ENCODE results near the gene UBL4A. TPM values are rescaled to one million over a fixed set of nuclear protein-coding genes. Genes with fewer than 3 reads are reported as not detected.

Gene UBL4A
- polyA plus RNA-seq, 1 donor (not counting 4 experiments of a cell fraction or from before 2014, with no cell fraction given), result 15.2 TPM

GRCh38 chrX:154470914-154471568 is 15.4 kb downstream of the UBL4A start:
- no peak overlapping the region for H3K27ac ChIP-seq (ENCODE audit: control insufficient read depth, insufficient read depth, low read length)
- no peak overlapping the region for H2AFZ ChIP-seq (ENCODE audit: control insufficient read depth, low read length)
- H3K9me3 ChIP-seq (ENCODE audit: control insufficient read depth, low read depth, low read length), result peaks cover 2% of the 10 kb centered on the region
- FAIRE-seq (no peak), DNase-seq (ENCODE audit: low read depth, low spot score) (no peak)
- H3K79me2 ChIP-seq (ENCODE audit: control insufficient read depth, insufficient read depth, low read length), result no peaks in the 10 kb centered on the region
- no peak overlapping the region for H3K4me2 ChIP-seq (ENCODE audit: control insufficient read depth, extremely low read depth, insufficient read depth, low read depth, low read length)
- H3K36me3 ChIP-seq (ENCODE audit: control insufficient read depth in 2 of 2, extremely low read depth in 1 of 2, insufficient read depth in 2 of 2, low read length in 2 of 2), result peaks cover 0 to 5% of the 10 kb centered on the region in 2 experiments
- no peaks in the 10 kb centered on the region for H3K27me3 ChIP-seq (ENCODE audit: control insufficient read depth, extremely low read depth, insufficient read depth, low read length)
- TF ChIP-seq CTCF (optimal IDR thresholded peaks at IDR 0.05 in 1 of 3, IDR thresholded peaks at IDR 0.05 in 1 of 3, conservative IDR thresholded peaks at IDR 0.05 in 1 of 3; ENCODE audit: extremely low read depth in 1 of 3, insufficient read depth in 2 of 3, low read length in 3 of 3) (no peak), EZH2 (IDR thresholded peaks at IDR 0.05; ENCODE audit: low read length) (no peak)
- H3K4me1 ChIP-seq (ENCODE audit: control insufficient read depth, extremely low read depth, insufficient read depth, low read length), result no peaks in the 10 kb centered on the region
- no peaks in the 10 kb centered on the region for H4K20me1 ChIP-seq (ENCODE audit: control insufficient read depth, extremely low read depth, insufficient read depth, low read length)
- no peak overlapping the region for H3K9ac ChIP-seq (ENCODE audit: control insufficient read depth, extremely low read depth, insufficient read depth, low read length)
- H3K9me1 ChIP-seq (ENCODE audit: control insufficient read depth, extremely low read depth, insufficient read depth, low read length), result no peaks in the 10 kb centered on the region
- dilution Hi-C loops (cut with MboI; ENCODE audit: extremely low pct_ligation_motif_present, low sequenced_read_pairs), result no loop called here
- H3K4me3 ChIP-seq (ENCODE audit: control insufficient read depth in 2 of 3, extremely low read depth in 1 of 3, insufficient read depth in 2 of 3, low read depth in 1 of 3, low read length in 3 of 3), result no peak overlapping the region

GRCh38 chrX:154470434-154470833 is 16.0 kb downstream of the UBL4A start:
- FAIRE-seq (no peak), DNase-seq (ENCODE audit: low read depth, low spot score) (no peak)
- H3K27ac ChIP-seq (ENCODE audit: control insufficient read depth, insufficient read depth, low read length), result no peak overlapping the region
- no peaks in the 10 kb centered on the region for H4K20me1 ChIP-seq (ENCODE audit: control insufficient read depth, extremely low read depth, insufficient read depth, low read length)
- H3K4me1 ChIP-seq (ENCODE audit: control insufficient read depth, extremely low read depth, insufficient read depth, low read length), result no peaks in the 10 kb centered on the region
- H3K9ac ChIP-seq (ENCODE audit: control insufficient read depth, extremely low read depth, insufficient read depth, low read length), result no peak overlapping the region
- dilution Hi-C loops (cut with MboI; ENCODE audit: extremely low pct_ligation_motif_present, low sequenced_read_pairs), result no loop called here
- H3K36me3 ChIP-seq (ENCODE audit: control insufficient read depth in 2 of 2, extremely low read depth in 1 of 2, insufficient read depth in 2 of 2, low read length in 2 of 2), result peaks cover 0 to 5% of the 10 kb centered on the region in 2 experiments
- TF ChIP-seq CTCF (optimal IDR thresholded peaks at IDR 0.05 in 1 of 3, IDR thresholded peaks at IDR 0.05 in 1 of 3, conservative IDR thresholded peaks at IDR 0.05 in 1 of 3; ENCODE audit: extremely low read depth in 1 of 3, insufficient read depth in 2 of 3, low read length in 3 of 3) (no peak), EZH2 (IDR thresholded peaks at IDR 0.05; ENCODE audit: low read length) (no peak)
- H3K79me2 ChIP-seq (ENCODE audit: control insufficient read depth, insufficient read depth, low read length), result no peaks in the 10 kb centered on the region
- no peaks in the 10 kb centered on the region for H3K27me3 ChIP-seq (ENCODE audit: control insufficient read depth, extremely low read depth, insufficient read depth, low read length)
- H3K4me3 ChIP-seq (ENCODE audit: control insufficient read depth in 2 of 3, extremely low read depth in 1 of 3, insufficient read depth in 2 of 3, low read depth in 1 of 3, low read length in 3 of 3), result no peak overlapping the region
- H2AFZ ChIP-seq (ENCODE audit: control insufficient read depth, low read length), result no peak overlapping the region
- no peaks in the 10 kb centered on the region for H3K9me1 ChIP-seq (ENCODE audit: control insufficient read depth, extremely low read depth, insufficient read depth, low read length)
- peaks cover 2% of the 10 kb centered on the region for H3K9me3 ChIP-seq (ENCODE audit: control insufficient read depth, low read depth, low read length)
- H3K4me2 ChIP-seq (ENCODE audit: control insufficient read depth, extremely low read depth, insufficient read depth, low read depth, low read length), result no peak overlapping the region

All from keratinocyte (primary cell).